Measurements from ENCODE around the gene ROBO2.

DNA sequence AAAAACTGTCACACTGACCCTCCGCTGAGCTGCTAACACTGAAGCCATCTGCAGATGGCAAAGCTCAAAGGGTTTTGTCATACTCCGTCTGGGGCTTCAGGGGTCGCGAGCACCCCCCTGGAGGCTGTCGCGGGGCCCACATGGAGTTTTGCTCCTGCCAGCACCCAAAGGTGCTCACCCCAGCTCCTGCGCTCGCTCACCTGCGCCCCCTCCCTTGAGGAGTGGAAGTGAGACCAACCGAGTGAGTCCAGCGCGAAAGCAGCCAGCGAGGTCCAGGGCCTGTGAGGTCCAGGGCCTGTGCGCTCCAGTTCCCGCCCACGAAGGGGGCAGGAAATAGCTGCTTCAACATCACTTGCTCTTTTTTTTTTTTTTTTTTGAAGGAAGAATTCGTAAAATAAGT, 208.5 kb downstream of the ROBO2 start:
- TF ChIP-seq POLR2AphosphoS5 (IDR thresholded peaks at IDR 0.05) (no peak), EZH2 (IDR thresholded peaks at IDR 0.05; ENCODE audit: borderline replicate concordance, insufficient read depth, low read length, poor library complexity, severe bottlenecking) (no peak), TAF1 (IDR thresholded peaks at IDR 0.05; ENCODE audit: low read depth) (no peak), SMC3 (conservative IDR thresholded peaks at IDR 0.05; ENCODE audit: poor library complexity) (no peak), EP300 (conservative IDR thresholded peaks at IDR 0.05; ENCODE audit: poor library complexity, severe bottlenecking) (no peak), RAD21 (conservative IDR thresholded peaks at IDR 0.05) (no peak)
- TF ChIP-seq, protein P1, sequence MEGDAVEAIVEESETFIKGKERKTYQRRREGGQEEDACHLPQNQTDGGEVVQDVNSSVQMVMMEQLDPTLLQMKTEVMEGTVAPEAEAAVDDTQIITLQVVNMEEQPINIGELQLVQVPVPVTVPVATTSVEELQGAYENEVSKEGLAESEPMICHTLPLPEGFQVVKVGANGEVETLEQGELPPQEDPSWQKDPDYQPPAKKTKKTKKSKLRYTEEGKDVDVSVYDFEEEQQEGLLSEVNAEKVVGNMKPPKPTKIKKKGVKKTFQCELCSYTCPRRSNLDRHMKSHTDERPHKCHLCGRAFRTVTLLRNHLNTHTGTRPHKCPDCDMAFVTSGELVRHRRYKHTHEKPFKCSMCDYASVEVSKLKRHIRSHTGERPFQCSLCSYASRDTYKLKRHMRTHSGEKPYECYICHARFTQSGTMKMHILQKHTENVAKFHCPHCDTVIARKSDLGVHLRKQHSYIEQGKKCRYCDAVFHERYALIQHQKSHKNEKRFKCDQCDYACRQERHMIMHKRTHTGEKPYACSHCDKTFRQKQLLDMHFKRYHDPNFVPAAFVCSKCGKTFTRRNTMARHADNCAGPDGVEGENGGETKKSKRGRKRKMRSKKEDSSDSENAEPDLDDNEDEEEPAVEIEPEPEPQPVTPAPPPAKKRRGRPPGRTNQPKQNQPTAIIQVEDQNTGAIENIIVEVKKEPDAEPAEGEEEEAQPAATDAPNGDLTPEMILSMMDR (IDR thresholded peaks at IDR 0.05; ENCODE audit: poor library complexity, severe bottlenecking): no peak
- TF ChIP-seq, protein P2, sequence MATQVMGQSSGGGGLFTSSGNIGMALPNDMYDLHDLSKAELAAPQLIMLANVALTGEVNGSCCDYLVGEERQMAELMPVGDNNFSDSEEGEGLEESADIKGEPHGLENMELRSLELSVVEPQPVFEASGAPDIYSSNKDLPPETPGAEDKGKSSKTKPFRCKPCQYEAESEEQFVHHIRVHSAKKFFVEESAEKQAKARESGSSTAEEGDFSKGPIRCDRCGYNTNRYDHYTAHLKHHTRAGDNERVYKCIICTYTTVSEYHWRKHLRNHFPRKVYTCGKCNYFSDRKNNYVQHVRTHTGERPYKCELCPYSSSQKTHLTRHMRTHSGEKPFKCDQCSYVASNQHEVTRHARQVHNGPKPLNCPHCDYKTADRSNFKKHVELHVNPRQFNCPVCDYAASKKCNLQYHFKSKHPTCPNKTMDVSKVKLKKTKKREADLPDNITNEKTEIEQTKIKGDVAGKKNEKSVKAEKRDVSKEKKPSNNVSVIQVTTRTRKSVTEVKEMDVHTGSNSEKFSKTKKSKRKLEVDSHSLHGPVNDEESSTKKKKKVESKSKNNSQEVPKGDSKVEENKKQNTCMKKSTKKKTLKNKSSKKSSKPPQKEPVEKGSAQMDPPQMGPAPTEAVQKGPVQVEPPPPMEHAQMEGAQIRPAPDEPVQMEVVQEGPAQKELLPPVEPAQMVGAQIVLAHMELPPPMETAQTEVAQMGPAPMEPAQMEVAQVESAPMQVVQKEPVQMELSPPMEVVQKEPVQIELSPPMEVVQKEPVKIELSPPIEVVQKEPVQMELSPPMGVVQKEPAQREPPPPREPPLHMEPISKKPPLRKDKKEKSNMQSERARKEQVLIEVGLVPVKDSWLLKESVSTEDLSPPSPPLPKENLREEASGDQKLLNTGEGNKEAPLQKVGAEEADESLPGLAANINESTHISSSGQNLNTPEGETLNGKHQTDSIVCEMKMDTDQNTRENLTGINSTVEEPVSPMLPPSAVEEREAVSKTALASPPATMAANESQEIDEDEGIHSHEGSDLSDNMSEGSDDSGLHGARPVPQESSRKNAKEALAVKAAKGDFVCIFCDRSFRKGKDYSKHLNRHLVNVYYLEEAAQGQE (IDR thresholded peaks at IDR 0.05; ENCODE audit: borderline replicate concordance): no peak
